ENCODE measurements around the gene GOLGA6L1. TPM values are rescaled to one million over a fixed set of nuclear protein-coding genes. Genes with fewer than 3 reads are reported as not detected.
"Not testable (repeated sequence)": the region's sequence is repeated elsewhere in the genome, so short reads cannot be mapped to it uniquely, and the experiment has no call there.

GOLGA6L1 gene, protein sequence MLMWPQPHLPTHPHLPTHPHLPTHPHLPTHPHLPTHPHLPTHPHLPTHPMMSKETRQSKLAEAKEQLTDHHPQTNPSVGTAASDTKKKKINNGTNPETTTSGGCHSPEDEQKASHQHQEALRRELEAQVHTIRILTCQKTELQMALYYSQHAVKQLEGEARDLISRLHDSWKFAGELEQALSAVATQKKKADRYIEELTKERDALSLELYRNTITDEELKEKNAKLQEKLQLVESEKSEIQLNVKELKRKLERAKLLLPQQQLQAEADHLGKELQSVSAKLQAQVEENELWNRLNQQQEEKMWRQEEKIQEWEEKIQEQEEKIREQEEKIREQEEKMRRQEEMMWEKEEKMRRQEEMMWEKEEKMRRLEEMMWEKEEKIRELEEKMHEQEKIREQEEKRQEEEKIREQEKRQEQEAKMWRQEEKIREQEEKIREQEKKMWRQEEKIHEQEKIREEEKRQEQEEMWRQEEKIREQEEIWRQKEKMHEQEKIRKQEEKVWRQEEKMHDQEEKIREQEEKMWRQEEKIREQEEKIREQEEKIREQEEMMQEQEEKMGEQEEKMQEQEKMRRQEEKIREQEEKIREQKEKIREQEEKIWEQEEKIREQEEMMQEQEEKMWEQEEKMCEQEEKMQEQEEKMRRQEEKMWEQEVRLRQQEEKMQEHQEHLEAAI
- not detected for total RNA-seq

DNA sequence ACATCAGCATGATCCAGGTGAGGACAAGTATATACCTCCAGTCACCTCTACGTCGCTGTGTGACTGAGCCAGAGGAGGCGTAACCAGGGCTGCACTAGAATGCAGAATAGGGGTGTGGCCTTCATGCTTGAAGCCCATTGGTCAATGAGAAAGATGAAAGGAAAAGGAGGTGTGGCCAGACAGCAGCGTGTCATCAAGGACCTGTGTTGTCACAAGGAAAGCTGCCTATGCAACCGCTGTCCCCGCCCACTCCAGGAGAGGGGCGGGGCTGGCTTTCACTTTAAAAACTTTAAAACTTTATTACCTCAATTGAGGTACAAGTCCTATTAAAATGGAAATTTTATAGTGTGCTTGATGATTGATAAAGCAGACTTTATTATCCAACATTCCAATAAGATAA is at the start of gene GOLGA6L1:
Gene GOLGA6L1 (minus strand): TSS at position 101 of the 400 bp plus-strand sequence. CDS start 91 bp downstream, at position 10.
- not testable (repeated sequence) for DNase-seq (ENCODE audit: low spot score in 2 of 2); FAIRE-seq

GRCh38 chr15:23181201-23181600 is 44.6 kb upstream of the GOLGA6L1 start:
- DNase-seq (ENCODE audit: low spot score in 2 of 2); FAIRE-seq: not testable (repeated sequence)

GRCh38 chr15:23180547-23180927 is 43.9 kb upstream of the GOLGA6L1 start:
- not testable (repeated sequence) for FAIRE-seq; DNase-seq (ENCODE audit: low spot score in 2 of 2)

DNA sequence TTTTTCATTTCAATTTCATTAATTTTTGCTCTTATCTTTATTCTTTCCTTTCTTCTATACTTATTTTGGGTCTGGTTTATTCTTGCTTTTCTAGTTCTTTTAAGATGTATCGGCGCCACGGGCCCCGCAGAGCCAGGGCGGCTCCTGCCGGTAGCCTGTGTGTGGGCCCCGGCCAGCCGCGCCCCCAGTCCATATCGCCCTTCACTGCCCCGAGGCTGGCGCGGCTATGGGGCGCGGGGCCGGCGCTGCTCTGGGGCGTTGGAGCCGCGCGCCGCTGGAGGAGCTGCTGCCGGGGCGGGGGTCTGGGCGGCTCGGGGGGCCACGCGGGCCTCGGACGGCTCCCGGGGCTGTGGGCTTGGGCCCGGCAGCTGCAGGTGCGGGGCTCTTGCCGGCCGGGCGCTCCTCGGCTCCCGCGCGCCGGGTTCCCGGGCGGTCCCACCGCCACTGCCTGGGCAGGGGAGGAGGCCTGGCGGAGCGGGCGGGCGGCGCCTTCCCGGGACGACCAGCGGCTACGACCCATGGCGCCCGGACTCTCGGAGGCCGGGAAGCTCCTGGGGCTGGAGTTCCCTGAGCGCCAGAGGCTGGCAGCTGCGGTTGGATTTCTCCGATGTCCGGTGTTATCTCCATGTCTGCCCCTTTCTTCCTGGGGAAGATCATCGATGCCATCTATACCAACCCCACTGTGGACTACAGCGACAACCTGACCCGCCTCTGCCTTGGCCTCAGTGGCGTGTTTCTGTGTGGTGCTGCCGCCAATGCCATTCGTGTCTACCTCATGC is 43.3 kb upstream of the GOLGA6L1 start:
- not testable (repeated sequence) for FAIRE-seq
- peak; percentile 2 to 12 for DNase-seq (ENCODE audit: low spot score in 2 of 2)

DNA sequence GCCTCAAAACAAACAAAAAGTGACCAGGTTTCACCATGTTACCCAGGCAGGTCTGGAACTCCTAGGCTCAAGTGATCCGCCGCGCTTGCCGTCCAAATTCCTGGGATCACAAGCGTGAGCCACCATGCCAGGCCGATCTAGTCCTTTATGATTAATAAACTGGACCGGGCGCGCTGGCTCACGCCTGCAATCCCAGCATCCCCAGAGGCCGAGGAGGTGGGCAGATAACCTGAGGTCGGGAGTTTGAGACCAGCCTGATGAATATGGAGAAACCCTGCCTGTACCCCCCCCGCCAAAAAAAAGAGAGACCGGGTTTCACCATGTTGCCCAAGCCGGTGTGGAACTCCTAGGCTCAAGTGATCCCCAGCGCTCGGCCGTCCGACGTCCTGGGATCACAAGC is 40.1 kb upstream of the GOLGA6L1 start:
- not testable (repeated sequence) for FAIRE-seq; DNase-seq (ENCODE audit: low spot score in 2 of 2)

- FAIRE-seq; DNase-seq (ENCODE audit: low spot score in 2 of 2): not testable (repeated sequence)
These were observed 39.0 kb upstream of the GOLGA6L1 start for GRCh38 chr15:23175606-23176005.

DNA sequence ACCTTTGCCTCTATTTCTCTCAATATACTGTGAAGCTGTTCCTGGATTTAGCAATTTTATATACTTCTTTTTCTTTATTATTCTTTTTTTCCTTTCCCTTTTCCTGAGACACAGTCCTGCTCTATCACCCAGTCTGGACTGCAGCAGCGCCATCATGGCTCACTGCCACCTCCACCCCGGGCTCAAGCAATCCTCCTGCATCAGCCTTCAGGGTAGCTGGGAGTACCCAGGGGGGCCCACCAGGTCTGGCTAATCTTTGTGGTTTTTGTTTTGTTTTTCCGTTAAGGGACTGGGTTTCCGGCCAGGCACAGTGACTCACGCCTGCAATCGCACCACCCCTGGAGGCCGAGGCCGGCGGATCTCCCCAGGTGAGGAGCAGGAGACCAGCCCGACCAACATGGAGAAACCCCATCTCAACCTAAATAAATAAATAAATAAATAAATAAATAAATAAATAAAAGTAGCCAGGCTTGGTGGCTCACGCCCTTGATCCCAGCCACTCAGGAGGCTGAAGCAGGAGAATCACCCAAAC is 38.1 kb upstream of the GOLGA6L1 start:
- not testable (repeated sequence) for FAIRE-seq; DNase-seq (ENCODE audit: low spot score in 2 of 2)

DNA sequence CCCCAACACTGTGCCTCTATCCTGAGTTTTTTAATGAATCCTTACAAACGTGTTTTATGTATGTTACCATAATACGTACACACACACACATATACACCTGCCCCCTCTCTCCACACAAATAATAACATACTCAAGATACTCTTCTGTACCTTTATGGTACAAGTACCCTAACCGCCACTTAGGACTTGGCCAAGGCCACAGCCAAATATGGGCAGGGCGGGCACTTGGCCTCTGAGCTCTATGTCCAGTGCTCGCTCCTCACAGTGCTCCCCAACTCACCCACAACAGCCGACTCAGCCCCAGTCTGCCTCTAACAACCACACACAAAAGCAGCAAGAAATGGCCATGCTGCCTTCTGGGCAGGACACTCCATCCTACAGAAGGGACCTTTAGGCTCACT is 3.8 kb downstream of the GOLGA6L1 start:
- not testable (repeated sequence) for DNase-seq (ENCODE audit: low spot score in 2 of 2); FAIRE-seq

DNA sequence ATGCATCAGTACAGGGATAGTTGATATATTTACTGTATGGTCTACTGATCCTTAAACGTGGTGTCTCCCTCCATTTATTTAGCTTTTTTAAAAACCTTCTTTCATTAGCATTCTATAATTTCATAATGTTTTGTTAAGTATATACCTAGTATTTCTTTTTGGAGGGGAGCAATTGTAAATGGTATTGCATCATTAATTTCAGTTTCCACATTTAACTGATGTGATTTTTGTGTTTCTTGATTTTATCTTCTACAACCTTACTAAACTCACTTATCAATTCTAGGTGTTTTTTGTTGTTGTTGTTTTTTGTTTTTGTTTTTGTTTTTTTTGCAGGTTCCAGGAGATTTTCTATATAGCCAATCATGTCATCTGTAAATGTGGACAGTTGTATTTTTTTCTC is 18.4 kb downstream of the GOLGA6L1 start:
- FAIRE-seq (no peak), DNase-seq (ENCODE audit: low spot score in 2 of 2) (no peak)

GRCh38 chr15:23095796-23096195 is 40.8 kb downstream of the GOLGA6L1 start:
- DNase-seq (ENCODE audit: low spot score in 2 of 2) (no peak), FAIRE-seq (no peak)

DNA sequence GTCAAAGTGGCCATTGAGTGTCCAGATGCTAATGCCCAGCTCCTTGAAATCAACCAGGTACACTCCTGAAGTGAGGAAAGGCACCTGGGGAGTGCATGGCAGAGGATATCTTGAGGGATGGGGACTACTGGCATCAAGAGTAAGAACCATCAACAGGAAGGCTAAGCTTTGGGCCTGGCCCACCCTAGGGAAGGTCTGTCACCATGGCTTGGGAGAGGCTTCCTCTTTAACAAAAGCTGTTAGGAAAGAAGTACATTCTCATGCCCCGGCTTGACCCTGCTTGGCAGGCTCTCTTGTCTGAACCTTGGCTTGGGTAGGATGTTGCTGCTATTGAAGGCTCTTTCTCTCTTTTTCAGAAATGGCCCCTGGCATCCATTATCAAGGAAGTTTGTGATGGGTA is 53.5 kb downstream of the GOLGA6L1 start:
- no peak for DNase-seq (ENCODE audit: low spot score in 2 of 2)
- FAIRE-seq = no peak

DNA sequence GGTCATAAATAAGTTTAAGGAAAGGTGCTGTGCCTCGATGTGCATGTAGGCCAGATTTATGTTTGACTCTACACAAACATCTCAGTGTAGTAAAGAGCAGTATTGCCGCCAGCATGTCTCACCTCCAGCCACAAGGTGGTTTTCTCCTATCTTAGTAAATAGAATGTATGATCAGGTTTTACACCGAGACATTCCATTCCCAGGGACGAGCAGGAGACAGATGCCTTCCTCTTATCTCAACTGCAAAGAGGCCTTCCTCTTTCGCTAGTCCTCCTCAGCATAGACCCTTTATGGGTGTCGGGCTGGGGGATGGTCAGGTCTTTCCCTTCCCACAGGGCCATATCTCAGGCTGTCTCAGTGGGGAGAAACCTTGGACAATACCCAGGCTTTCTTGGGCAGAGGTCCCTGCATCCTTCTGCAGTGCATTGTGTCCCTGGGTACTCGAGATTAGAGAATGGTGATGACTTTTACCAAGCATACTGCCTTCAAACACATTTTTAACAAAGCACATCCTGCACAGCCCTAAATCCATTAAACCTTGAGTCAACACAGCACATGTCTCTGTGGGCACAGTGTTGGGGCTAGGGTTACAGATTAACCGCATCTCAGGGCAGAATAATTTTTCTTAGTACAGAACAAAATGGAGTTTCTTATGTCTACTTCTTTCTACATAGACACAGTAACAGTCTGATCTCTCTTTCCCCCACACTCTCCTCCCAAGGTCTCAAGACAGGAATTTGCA is 54.5 kb downstream of the GOLGA6L1 start:
- not testable (repeated sequence) for FAIRE-seq; DNase-seq (ENCODE audit: low spot score in 2 of 2)

DNA sequence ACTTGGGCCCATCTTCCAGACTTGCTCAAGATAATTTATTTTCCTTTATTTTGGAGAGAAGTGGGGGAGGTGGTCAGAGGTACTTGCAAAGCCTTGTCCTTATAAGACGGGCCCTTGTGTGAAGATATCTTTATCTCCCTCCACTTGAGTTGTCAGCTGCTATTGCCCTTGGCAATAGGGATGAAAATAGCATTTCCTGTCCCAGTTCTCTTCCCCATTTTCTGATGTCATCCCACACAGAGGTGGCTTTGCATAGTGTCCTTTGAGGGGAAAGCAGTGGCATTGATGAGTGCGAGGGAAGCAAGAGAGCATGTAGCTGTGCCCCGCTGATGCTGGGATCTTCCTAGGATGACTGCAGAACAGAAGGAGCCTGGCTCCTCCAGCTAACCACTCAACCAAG is 55.4 kb downstream of the GOLGA6L1 start:
- FAIRE-seq (no peak), DNase-seq (ENCODE audit: low spot score in 2 of 2) (no peak)

- FAIRE-seq = no peak
- no peak for DNase-seq (ENCODE audit: low spot score in 2 of 2)
These were observed 56.9 kb downstream of the GOLGA6L1 start for GRCh38 chr15:23079766-23080165.

Small RNA genes lying within 50 kb of the gene (small RNA-seq; reads per million reads assigned to genes)
- gene RN7SL106P = not detected

Other genes starting within 250 kb of the GOLGA6L1 start
- gene CYFIP1, start 156.5 kb downstream of the GOLGA6L1 start, total RNA-seq = 48.9 TPM
- gene TUBGCP5, start 97.3 kb downstream of the GOLGA6L1 start, total RNA-seq = 28.1 TPM
- not detected for gene GOLGA6L26, start 197.4 kb upstream of the GOLGA6L1 start, total RNA-seq
- gene GOLGA8S, start 217.9 kb upstream of the GOLGA6L1 start, total RNA-seq = not detected

Measured in frontal cortex (tissue), 4 donors.